ENCODE measurements around the gene HABP2. TPM values are rescaled to one million over a fixed set of nuclear protein-coding genes. Genes with fewer than 3 reads are reported as not detected.

HABP2 gene
- polyA plus RNA-seq, 1 donor from 2014 or later = not detected

- no peaks in the 10 kb centered on the region for H3K9me3 ChIP-seq (ENCODE audit: low read length)
- no peak overlapping the region for H3K9ac ChIP-seq (ENCODE audit: low read length)
- no peak overlapping the region for H3K4me2 ChIP-seq (ENCODE audit: low read length)
- H3K27ac ChIP-seq (ENCODE audit: low read length) = no peak overlapping the region
- no peak for TF ChIP-seq SMC3 (conservative IDR thresholded peaks at IDR 0.05; ENCODE audit: poor library complexity)
- TF ChIP-seq, protein P1, sequence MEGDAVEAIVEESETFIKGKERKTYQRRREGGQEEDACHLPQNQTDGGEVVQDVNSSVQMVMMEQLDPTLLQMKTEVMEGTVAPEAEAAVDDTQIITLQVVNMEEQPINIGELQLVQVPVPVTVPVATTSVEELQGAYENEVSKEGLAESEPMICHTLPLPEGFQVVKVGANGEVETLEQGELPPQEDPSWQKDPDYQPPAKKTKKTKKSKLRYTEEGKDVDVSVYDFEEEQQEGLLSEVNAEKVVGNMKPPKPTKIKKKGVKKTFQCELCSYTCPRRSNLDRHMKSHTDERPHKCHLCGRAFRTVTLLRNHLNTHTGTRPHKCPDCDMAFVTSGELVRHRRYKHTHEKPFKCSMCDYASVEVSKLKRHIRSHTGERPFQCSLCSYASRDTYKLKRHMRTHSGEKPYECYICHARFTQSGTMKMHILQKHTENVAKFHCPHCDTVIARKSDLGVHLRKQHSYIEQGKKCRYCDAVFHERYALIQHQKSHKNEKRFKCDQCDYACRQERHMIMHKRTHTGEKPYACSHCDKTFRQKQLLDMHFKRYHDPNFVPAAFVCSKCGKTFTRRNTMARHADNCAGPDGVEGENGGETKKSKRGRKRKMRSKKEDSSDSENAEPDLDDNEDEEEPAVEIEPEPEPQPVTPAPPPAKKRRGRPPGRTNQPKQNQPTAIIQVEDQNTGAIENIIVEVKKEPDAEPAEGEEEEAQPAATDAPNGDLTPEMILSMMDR (IDR thresholded peaks at IDR 0.05; ENCODE audit: poor library complexity, severe bottlenecking) = no peak
- no peak for TF ChIP-seq EP300 (conservative IDR thresholded peaks at IDR 0.05; ENCODE audit: poor library complexity, severe bottlenecking)
- TF ChIP-seq EZH2 (IDR thresholded peaks at IDR 0.05; ENCODE audit: borderline replicate concordance, insufficient read depth, low read length, poor library complexity, severe bottlenecking) = no peak
- H3K36me3 ChIP-seq (ENCODE audit: insufficient read depth, low read length) = no peaks in the 10 kb centered on the region
- no peaks in the 10 kb centered on the region for H3K79me2 ChIP-seq (replicated peaks; ENCODE audit: insufficient read depth, low read length)
- H3K9me2 ChIP-seq (ENCODE audit: insufficient read depth, low read length) = no peaks in the 10 kb centered on the region
- H3F3A ChIP-seq (ENCODE audit: insufficient read depth, low read length, poor library complexity, severe bottlenecking) = no peaks in the 10 kb centered on the region
- H3K27me3 ChIP-seq (ENCODE audit: insufficient read depth, low read depth, low read length) = no peaks in the 10 kb centered on the region
- no peak overlapping the region for H2AFZ ChIP-seq (ENCODE audit: low read depth, low read length)
- H3K4me3 ChIP-seq (ENCODE audit: low read length) = no peak overlapping the region
- H4K20me1 ChIP-seq (ENCODE audit: insufficient read depth) = no peaks in the 10 kb centered on the region
Observed at GRCh38 chr10:113620936-113621335, 68.1 kb downstream of the HABP2 start.

GRCh38 chr10:113621799-113622198 lies 68.9 kb downstream of the HABP2 start:
- Histone ChIP-seq H3K27me3 (ENCODE audit: insufficient read depth, low read depth, low read length) (no peaks in the 10 kb centered on the region), H3K9me3 (ENCODE audit: low read length) (no peaks in the 10 kb centered on the region), H3K4me2 (ENCODE audit: low read length) (no peak overlapping the region), H4K20me1 (ENCODE audit: insufficient read depth) (no peaks in the 10 kb centered on the region), H2AFZ (ENCODE audit: low read depth, low read length) (no peak overlapping the region), H3K36me3 (ENCODE audit: insufficient read depth, low read length) (no peaks in the 10 kb centered on the region), H3K4me3 (ENCODE audit: low read length) (no peak overlapping the region), H3K9me2 (ENCODE audit: insufficient read depth, low read length) (no peaks in the 10 kb centered on the region), H3F3A (ENCODE audit: insufficient read depth, low read length, poor library complexity, severe bottlenecking) (no peaks in the 10 kb centered on the region), H3K27ac (ENCODE audit: low read length) (no peak overlapping the region), H3K79me2 (replicated peaks; ENCODE audit: insufficient read depth, low read length) (no peaks in the 10 kb centered on the region), H3K9ac (ENCODE audit: low read length) (no peak overlapping the region)
- TF ChIP-seq, protein P1 (IDR thresholded peaks at IDR 0.05; ENCODE audit: poor library complexity, severe bottlenecking) = no peak
- no peak for TF ChIP-seq POLR2AphosphoS5 (IDR thresholded peaks at IDR 0.05)
- TF ChIP-seq EZH2 (IDR thresholded peaks at IDR 0.05; ENCODE audit: borderline replicate concordance, insufficient read depth, low read length, poor library complexity, severe bottlenecking) = no peak
- TF ChIP-seq TAF1 (IDR thresholded peaks at IDR 0.05; ENCODE audit: low read depth) = no peak
- TF ChIP-seq EP300 (conservative IDR thresholded peaks at IDR 0.05; ENCODE audit: poor library complexity, severe bottlenecking) = no peak
- no peak for TF ChIP-seq SMC3 (conservative IDR thresholded peaks at IDR 0.05; ENCODE audit: poor library complexity)
- TF ChIP-seq REST (IDR thresholded peaks at IDR 0.05; ENCODE audit: borderline replicate concordance) = no peak
- no peak for TF ChIP-seq MXI1 (conservative IDR thresholded peaks at IDR 0.05; ENCODE audit: poor library complexity, severe bottlenecking)
- no peak for TF ChIP-seq RAD21 (conservative IDR thresholded peaks at IDR 0.05)
